Body of pancreas (tissue), 4 donors: ENCODE data around the gene ARHGEF19.

Source experiments
- POLR2A ChIP-seq, 3 donors: fragments of 450-650 bp; IDR thresholded peaks; one replicate each; pipeline ENCODE4 v1.6.1; 2016; ENCODE audit warnings: antibody characterized with exemption in 3 of 3, mild to moderate bottlenecking in 2 of 3
- TF ChIP-seq, protein P1 (sequence below), 7 experiments: fragments of 450-650 bp in 4 of 7; fragments of 200-600 bp in 3 of 7; sonication (generic) in 3 of 7; IDR thresholded peaks; one replicate each; pipeline ENCODE4 v1.5.1; 2016 to 2019; ENCODE audit warnings: antibody characterized with exemption in 7 of 7

DNA sequence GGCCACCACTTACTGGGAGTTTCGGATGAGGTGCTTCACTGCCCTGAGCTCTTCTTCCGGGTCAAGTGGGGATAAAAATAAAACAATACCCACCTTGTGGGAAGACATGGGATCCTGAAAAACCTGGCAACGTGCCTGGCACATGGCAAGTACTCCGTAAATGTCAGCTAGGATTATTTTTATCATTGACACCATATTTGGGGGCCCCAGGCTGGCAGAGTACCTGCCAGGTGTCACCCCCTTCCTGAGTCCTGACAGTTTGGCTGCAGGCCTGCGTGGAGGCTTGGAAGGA, 47.4 kb downstream of the ARHGEF19 start:
- TF ChIP-seq, protein P1, sequence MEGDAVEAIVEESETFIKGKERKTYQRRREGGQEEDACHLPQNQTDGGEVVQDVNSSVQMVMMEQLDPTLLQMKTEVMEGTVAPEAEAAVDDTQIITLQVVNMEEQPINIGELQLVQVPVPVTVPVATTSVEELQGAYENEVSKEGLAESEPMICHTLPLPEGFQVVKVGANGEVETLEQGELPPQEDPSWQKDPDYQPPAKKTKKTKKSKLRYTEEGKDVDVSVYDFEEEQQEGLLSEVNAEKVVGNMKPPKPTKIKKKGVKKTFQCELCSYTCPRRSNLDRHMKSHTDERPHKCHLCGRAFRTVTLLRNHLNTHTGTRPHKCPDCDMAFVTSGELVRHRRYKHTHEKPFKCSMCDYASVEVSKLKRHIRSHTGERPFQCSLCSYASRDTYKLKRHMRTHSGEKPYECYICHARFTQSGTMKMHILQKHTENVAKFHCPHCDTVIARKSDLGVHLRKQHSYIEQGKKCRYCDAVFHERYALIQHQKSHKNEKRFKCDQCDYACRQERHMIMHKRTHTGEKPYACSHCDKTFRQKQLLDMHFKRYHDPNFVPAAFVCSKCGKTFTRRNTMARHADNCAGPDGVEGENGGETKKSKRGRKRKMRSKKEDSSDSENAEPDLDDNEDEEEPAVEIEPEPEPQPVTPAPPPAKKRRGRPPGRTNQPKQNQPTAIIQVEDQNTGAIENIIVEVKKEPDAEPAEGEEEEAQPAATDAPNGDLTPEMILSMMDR (IDR thresholded peaks at IDR 0.05), result no peak
- no peak for TF ChIP-seq POLR2A (IDR thresholded peaks at IDR 0.05)
